ENCODE measurements around the gene NECTIN2. TPM values are rescaled to one million over a fixed set of nuclear protein-coding genes. Genes with fewer than 3 reads are reported as not detected.

The NECTIN2 gene
- under 1 TPM; 0.36 to 0.65 TPM for total RNA-seq

- ATAC-seq (peak; percentile 83), DNase-seq (peak; percentile 95)
- Mint-ChIP-seq H3K9me3 (no peaks in the 10 kb centered on the region), H3K4me1 (ENCODE audit: low read depth) (peaks cover 20% of the 10 kb centered on the region), H3K36me3 (ENCODE audit: low read depth) (no peaks in the 10 kb centered on the region), H3K27me3 (peaks cover 25% of the 10 kb centered on the region), H3K4me3 (peak within 1 kb of the TSS; percentile 76), H3K27ac (peak within 1 kb of the TSS; percentile 76)
- intact Hi-C loops (cut with micrococcal nuclease) = loop anchor here (2.0 kb wide), 1 partner anchor 45 kb away; no protein-coding TSS in a partner anchor
- ChIA-PET POLR2A (no interaction called here), CTCF (interaction anchor here (0.7 to 1.4 kb wide), 7 partner anchors 10 to 124 kb away, joined by 3 to 6 read pairs (median 3); no protein-coding TSS in a partner anchor)
- TF ChIP-seq CTCF (IDR thresholded peaks at IDR 0.05) = no peak
Measured at GRCh38 chr19:44845612-44846454, at the start of gene NECTIN2. Gene NECTIN2, plus strand, starts transcription at chr19:44846297. Its CDS starts 229 bp downstream, at chr19:44846526.

GRCh38 chr19:44796701-44797115, 49.4 kb upstream of the NECTIN2 start:
- TF ChIP-seq CTCF (IDR thresholded peaks at IDR 0.05) = no peak
- intact Hi-C loops (cut with micrococcal nuclease) = no loop called here
- CTCF ChIA-PET = interaction anchor here (0.6 to 2.6 kb wide), 3 partner anchors 12 to 48 kb away, joined by 5 to 13 read pairs (median 5); no protein-coding TSS in a partner anchor
- H3K4me3 Mint-ChIP-seq = no peak overlapping the region
- H3K4me1 Mint-ChIP-seq (ENCODE audit: low read depth) = peaks cover 9% of the 10 kb centered on the region
- H3K27me3 Mint-ChIP-seq = no peaks in the 10 kb centered on the region
- ATAC-seq (no peak), DNase-seq (no peak)
- H3K9me3 Mint-ChIP-seq = no peaks in the 10 kb centered on the region
- peak overlapping the region; percentile 11 for H3K27ac Mint-ChIP-seq
- POLR2A ChIA-PET = no interaction called here
- H3K36me3 Mint-ChIP-seq (ENCODE audit: low read depth) = no peaks in the 10 kb centered on the region

GRCh38 chr19:44799627-44800346, 46.3 kb upstream of the NECTIN2 start:
- ChIA-PET POLR2A (no interaction called here), CTCF (interaction anchor here (1.6 to 2.6 kb wide), 2 partner anchors 16 to 43 kb away, joined by 3 to 10 read pairs; no protein-coding TSS in a partner anchor)
- DNase-seq (no peak), ATAC-seq (no peak)
- no peaks in the 10 kb centered on the region for H3K27me3 Mint-ChIP-seq
- H3K36me3 Mint-ChIP-seq (ENCODE audit: low read depth) = no peaks in the 10 kb centered on the region
- intact Hi-C loops (cut with micrococcal nuclease) = loop anchor here (2.0 kb wide), 1 partner anchor 45 kb away; no protein-coding TSS in a partner anchor
- no peak for TF ChIP-seq CTCF (IDR thresholded peaks at IDR 0.05)
- no peak overlapping the region for H3K27ac Mint-ChIP-seq
- H3K4me3 Mint-ChIP-seq = no peak overlapping the region
- peaks cover 9% of the 10 kb centered on the region for H3K4me1 Mint-ChIP-seq (ENCODE audit: low read depth)
- no peaks in the 10 kb centered on the region for H3K9me3 Mint-ChIP-seq

GRCh38 chr19:44800461-44800860, 45.6 kb upstream of the NECTIN2 start:
- no peaks in the 10 kb centered on the region for H3K9me3 Mint-ChIP-seq
- peak; percentile 79 for TF ChIP-seq CTCF (IDR thresholded peaks at IDR 0.05)
- H3K27ac Mint-ChIP-seq = no peak overlapping the region
- DNase-seq (peak; percentile 91), ATAC-seq (peak; percentile 99)
- peaks cover 9% of the 10 kb centered on the region for H3K4me1 Mint-ChIP-seq (ENCODE audit: low read depth)
- no peaks in the 10 kb centered on the region for H3K27me3 Mint-ChIP-seq
- intact Hi-C loops (cut with micrococcal nuclease) = loop anchor here (2.0 kb wide), 1 partner anchor 44 kb away; no protein-coding TSS in a partner anchor
- ChIA-PET POLR2A (no interaction called here), CTCF (no interaction called here)
- no peaks in the 10 kb centered on the region for H3K36me3 Mint-ChIP-seq (ENCODE audit: low read depth)
- H3K4me3 Mint-ChIP-seq = no peak overlapping the region
